DOHH2 (cell line): Measurements from ENCODE around the gene SMIM3.

Experiments
- EZH2phosphoT487 ChIP-seq: fragments of 200-600 bp; sonication (generic); IDR thresholded peaks from 2 replicates; pipeline ENCODE4 v1.6.1; 2017; ENCODE audit warnings: borderline replicate concordance, mild to moderate bottlenecking, antibody characterized with exemption, low read length, moderate library complexity, mixed read lengths
- TF ChIP-seq, protein P1 (sequence below): fragments of 200-600 bp; sonication (generic); IDR thresholded peaks from one replicate; pipeline ENCODE4 v1.5.1; 2014; ENCODE audit warnings: antibody characterized with exemption, mild to moderate bottlenecking, low read depth, low read length; ENCODE audit not compliant: poor library complexity, severe bottlenecking

DNA sequence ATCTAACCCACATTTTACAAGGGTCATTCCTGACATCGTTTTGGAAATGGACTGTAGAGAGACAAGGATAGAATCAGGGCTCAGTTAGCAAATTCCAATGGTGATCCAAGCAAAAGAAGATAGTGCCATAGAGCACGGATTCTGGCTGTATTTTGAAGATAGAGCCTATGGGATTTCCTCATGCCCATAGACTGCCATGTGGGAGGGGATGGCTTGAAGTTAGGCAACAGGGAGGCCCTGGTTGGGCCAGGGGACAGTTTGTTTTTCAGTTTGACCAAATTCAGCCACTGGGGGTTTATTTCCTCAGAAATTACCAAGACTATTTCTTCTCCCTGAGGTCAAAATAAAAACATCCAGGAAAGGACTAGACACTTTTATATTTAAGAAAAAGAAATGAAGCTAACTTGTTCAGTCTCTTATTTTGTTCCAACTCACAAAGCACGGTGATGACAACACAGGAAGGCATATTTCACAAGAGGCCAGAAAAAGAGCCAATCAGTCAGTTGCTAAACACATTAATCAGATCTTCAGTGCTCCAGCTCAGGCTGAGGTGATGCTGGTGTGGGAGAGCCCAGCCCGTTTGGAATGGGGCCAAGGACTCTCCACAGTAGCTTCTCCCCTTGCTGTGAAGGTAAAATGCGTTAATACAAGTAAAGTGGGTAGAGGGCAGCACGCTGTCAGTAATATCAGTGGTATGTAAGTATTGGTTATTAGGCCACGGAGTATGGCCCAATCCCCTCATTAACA is 15.4 kb upstream of the SMIM3 start:
- TF ChIP-seq, protein P1, sequence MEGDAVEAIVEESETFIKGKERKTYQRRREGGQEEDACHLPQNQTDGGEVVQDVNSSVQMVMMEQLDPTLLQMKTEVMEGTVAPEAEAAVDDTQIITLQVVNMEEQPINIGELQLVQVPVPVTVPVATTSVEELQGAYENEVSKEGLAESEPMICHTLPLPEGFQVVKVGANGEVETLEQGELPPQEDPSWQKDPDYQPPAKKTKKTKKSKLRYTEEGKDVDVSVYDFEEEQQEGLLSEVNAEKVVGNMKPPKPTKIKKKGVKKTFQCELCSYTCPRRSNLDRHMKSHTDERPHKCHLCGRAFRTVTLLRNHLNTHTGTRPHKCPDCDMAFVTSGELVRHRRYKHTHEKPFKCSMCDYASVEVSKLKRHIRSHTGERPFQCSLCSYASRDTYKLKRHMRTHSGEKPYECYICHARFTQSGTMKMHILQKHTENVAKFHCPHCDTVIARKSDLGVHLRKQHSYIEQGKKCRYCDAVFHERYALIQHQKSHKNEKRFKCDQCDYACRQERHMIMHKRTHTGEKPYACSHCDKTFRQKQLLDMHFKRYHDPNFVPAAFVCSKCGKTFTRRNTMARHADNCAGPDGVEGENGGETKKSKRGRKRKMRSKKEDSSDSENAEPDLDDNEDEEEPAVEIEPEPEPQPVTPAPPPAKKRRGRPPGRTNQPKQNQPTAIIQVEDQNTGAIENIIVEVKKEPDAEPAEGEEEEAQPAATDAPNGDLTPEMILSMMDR, result no peak
- TF ChIP-seq EZH2phosphoT487, result no peak
